Measurements from ENCODE around the gene SYNE1. TPM values are rescaled to one million over a fixed set of nuclear protein-coding genes. Genes with fewer than 3 reads are reported as not detected.

The SYNE1 gene
- total RNA-seq, 3 donors from 2014 or later (not counting 1 experiment from before 2014, with no cell fraction given) = 489 to 570 (median 498) TPM

DNA sequence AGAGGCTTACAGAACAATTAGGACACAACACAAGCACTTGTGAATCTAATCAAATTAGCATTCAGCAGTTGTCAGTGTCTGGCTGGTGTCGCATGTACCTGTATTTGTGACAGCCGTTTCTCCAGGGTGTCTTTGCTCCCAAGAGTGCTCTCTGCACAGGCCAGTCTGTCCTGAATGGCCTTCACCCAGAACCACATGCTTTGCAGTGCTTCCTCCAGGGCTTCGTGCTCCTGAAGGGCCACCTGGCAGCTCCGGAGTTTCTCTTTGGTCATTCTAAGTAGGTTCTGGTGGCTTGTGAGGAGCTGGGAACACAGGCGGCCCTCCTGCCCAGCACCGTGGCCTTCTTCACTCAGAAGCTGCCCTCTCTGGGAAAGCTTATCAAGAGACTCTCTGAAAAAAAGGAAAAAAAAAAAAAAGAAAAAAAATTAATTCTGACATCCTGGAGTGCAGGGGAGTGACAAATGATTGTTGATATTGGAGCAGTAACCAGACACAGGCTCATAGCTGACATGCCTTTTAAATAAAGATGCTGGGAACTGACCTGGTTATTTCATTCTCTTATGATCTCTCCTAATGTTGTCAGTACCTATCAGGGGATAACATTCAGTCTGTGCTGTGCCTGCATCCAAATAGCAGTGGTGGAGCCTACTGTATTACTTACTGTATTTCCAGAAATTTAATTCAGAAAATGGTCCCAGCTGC lies 245.8 kb downstream of the SYNE1 start:
- WGBS (ENCODE audit: insufficient coverage) = 90% methylated on average over 6 of the region's 6 CpGs

GRCh38 chr6:152387091-152387490 lies 250.1 kb downstream of the SYNE1 start:
- TF ChIP-seq, protein P1, sequence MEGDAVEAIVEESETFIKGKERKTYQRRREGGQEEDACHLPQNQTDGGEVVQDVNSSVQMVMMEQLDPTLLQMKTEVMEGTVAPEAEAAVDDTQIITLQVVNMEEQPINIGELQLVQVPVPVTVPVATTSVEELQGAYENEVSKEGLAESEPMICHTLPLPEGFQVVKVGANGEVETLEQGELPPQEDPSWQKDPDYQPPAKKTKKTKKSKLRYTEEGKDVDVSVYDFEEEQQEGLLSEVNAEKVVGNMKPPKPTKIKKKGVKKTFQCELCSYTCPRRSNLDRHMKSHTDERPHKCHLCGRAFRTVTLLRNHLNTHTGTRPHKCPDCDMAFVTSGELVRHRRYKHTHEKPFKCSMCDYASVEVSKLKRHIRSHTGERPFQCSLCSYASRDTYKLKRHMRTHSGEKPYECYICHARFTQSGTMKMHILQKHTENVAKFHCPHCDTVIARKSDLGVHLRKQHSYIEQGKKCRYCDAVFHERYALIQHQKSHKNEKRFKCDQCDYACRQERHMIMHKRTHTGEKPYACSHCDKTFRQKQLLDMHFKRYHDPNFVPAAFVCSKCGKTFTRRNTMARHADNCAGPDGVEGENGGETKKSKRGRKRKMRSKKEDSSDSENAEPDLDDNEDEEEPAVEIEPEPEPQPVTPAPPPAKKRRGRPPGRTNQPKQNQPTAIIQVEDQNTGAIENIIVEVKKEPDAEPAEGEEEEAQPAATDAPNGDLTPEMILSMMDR (IDR thresholded peaks at IDR 0.05) = no peak
- no peak overlapping the region for H3K4me3 ChIP-seq (ENCODE audit: low read length)
- no peaks in the 10 kb centered on the region for H3K9me3 ChIP-seq (ENCODE audit: control insufficient read depth, insufficient read depth, low read length)
- no peak overlapping the region for H3K4me3 Mint-ChIP-seq
- peaks cover 55% of the 10 kb centered on the region for H3K36me3 Mint-ChIP-seq
- peaks cover 27 to 32% of the 10 kb centered on the region in 2 donors for H3K4me1 Mint-ChIP-seq
- WGBS (ENCODE audit: insufficient coverage) = 97% methylated on average over 5 of the region's 6 CpGs
- no peaks in the 10 kb centered on the region for H3K9me3 Mint-ChIP-seq
- intact Hi-C loops (cut with micrococcal nuclease) = no loop called here
- DNase-seq (no peak), ATAC-seq (no peak)
- H3K27ac Mint-ChIP-seq = no peak overlapping the region
- peaks cover 69% of the 10 kb centered on the region for H3K36me3 ChIP-seq (ENCODE audit: control insufficient read depth, insufficient read depth, low read length)
- H3K27me3 Mint-ChIP-seq (ENCODE audit: low read depth in 2 of 2) = no peaks in the 10 kb centered on the region
- no peak overlapping the region for H3K27ac ChIP-seq (ENCODE audit: low read length)
- no peaks in the 10 kb centered on the region for H3K4me1 ChIP-seq (ENCODE audit: control insufficient read depth, insufficient read depth, low read length)
- no peaks in the 10 kb centered on the region for H3K27me3 ChIP-seq (ENCODE audit: control insufficient read depth, insufficient read depth, low read length)

More for the DNA sequence above, 245.8 kb downstream of the SYNE1 start:
- ATAC-seq = no peak
- Histone ChIP-seq H3K27me3 (ENCODE audit: control insufficient read depth, insufficient read depth, low read length) (no peaks in the 10 kb centered on the region), H3K36me3 (ENCODE audit: control insufficient read depth, insufficient read depth, low read length) (peaks cover 71% of the 10 kb centered on the region), H3K9me3 (ENCODE audit: control insufficient read depth, insufficient read depth, low read length) (no peaks in the 10 kb centered on the region), H3K4me1 (ENCODE audit: control insufficient read depth, insufficient read depth, low read length) (no peaks in the 10 kb centered on the region), H3K4me3 (ENCODE audit: low read length) (no peak overlapping the region), H3K27ac (ENCODE audit: low read length) (no peak overlapping the region)
- peaks cover 68% of the 10 kb centered on the region for H3K36me3 Mint-ChIP-seq
- intact Hi-C loops (cut with micrococcal nuclease) = no loop called here
- no peaks in the 10 kb centered on the region for H3K27me3 Mint-ChIP-seq (ENCODE audit: low read depth in 2 of 2)
- H3K4me3 Mint-ChIP-seq = no peak overlapping the region
- H3K9me3 Mint-ChIP-seq = no peaks in the 10 kb centered on the region
- H3K27ac Mint-ChIP-seq = no peak overlapping the region
- TF ChIP-seq, protein P1 (IDR thresholded peaks at IDR 0.05) = no peak
- peaks cover 11 to 13% of the 10 kb centered on the region in 2 donors for H3K4me1 Mint-ChIP-seq
- DNase-seq = no peak

DNA sequence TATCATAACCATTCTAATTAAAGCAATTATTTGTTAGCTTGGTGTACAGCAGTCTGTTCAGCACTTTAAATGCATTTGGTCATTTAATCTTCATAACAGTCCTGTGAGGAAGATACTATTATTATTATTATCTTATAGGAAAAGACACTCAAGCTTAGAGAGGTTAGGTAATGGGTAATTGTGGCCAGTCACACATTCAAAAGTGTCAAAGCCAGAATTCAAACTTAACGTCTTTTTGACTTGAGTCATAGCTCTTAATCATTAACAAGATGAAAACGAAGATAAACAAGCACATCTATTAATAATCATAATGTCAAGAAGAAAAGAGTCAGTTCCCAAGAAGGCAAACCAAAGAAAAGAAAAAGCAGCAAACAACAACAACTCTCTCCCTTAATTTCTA lies 251.0 kb downstream of the SYNE1 start:
- no CpG with 5 or more reads among the region's 2 CpGs for whole genome bisulfite sequencing (ENCODE audit: insufficient coverage)

More for the DNA sequence above, 251.0 kb downstream of the SYNE1 start:
- H3K4me1 ChIP-seq (ENCODE audit: control insufficient read depth, insufficient read depth, low read length) = no peaks in the 10 kb centered on the region
- Mint-ChIP-seq H3K27me3 (ENCODE audit: low read depth in 2 of 2) (no peaks in the 10 kb centered on the region), H3K4me3 (no peak overlapping the region), H3K9me3 (no peaks in the 10 kb centered on the region), H3K4me1 (peaks cover 28 to 33% of the 10 kb centered on the region in 2 donors), H3K36me3 (peaks cover 45% of the 10 kb centered on the region), H3K27ac (no peak overlapping the region)
- peaks cover 62% of the 10 kb centered on the region for H3K36me3 ChIP-seq (ENCODE audit: control insufficient read depth, insufficient read depth, low read length)
- H3K9me3 ChIP-seq (ENCODE audit: control insufficient read depth, insufficient read depth, low read length) = no peaks in the 10 kb centered on the region
- ATAC-seq = peak; percentile 44 to 68 (median 65)
- H3K27me3 ChIP-seq (ENCODE audit: control insufficient read depth, insufficient read depth, low read length) = no peaks in the 10 kb centered on the region
- intact Hi-C loops (cut with micrococcal nuclease) = no loop called here
- DNase-seq = no peak
- H3K4me3 ChIP-seq (ENCODE audit: low read length) = no peak overlapping the region
- TF ChIP-seq, protein P1 (IDR thresholded peaks at IDR 0.05) = no peak
- no peak overlapping the region for H3K27ac ChIP-seq (ENCODE audit: low read length)

Data from natural killer cell (primary cell).